Activated CD8-positive, alpha-beta memory T cell treated with anti-CD3 and anti-CD28 coated beads for 48 hours (primary cell): ENCODE measurements around the gene DNER.

Source experiments
- DNase-seq, 3 experiments: peaks; one replicate each; pipeline ENCODE4 v3.0.0-alpha.2; 2020; ENCODE audit warnings: low read depth in 2 of 3, low spot score in 2 of 3

The DNER gene

GRCh38 chr2:229445019-229445418, 269.3 kb downstream of the DNER start:
- DNase-seq: no peak

GRCh38 chr2:229443546-229444268, 270.6 kb downstream of the DNER start:
- DNase-seq: no peak

- no peak for DNase-seq
Measured at GRCh38 chr2:229443141-229443540, 271.2 kb downstream of the DNER start.

- DNase-seq: no peak
Measured at GRCh38 chr2:229438430-229439159, 275.8 kb downstream of the DNER start.

- no peak for DNase-seq
Measured at GRCh38 chr2:229437467-229437866, 276.9 kb downstream of the DNER start.

- DNase-seq: no peak
Measured at GRCh38 chr2:229434187-229434586, 280.2 kb downstream of the DNER start.

GRCh38 chr2:229433351-229433750, 281.0 kb downstream of the DNER start:
- DNase-seq: no peak

GRCh38 chr2:229431327-229431954, 282.9 kb downstream of the DNER start:
- no peak for DNase-seq

GRCh38 chr2:229429589-229429988, 284.8 kb downstream of the DNER start:
- no peak for DNase-seq

- no peak for DNase-seq
Measured at GRCh38 chr2:229426464-229426863, 287.9 kb downstream of the DNER start.

GRCh38 chr2:229425598-229425997, 288.8 kb downstream of the DNER start:
- no peak for DNase-seq

GRCh38 chr2:229422063-229422462, 292.3 kb downstream of the DNER start:
- no peak for DNase-seq

- DNase-seq: no peak
Measured at GRCh38 chr2:229419158-229419557, 295.2 kb downstream of the DNER start.

- no peak for DNase-seq
Measured at GRCh38 chr2:229417916-229418315, 296.4 kb downstream of the DNER start.

GRCh38 chr2:229417176-229417575, 297.2 kb downstream of the DNER start:
- no peak for DNase-seq

- DNase-seq: no peak
Measured at GRCh38 chr2:229416116-229416694, 298.1 kb downstream of the DNER start.

- no peak for DNase-seq
Measured at GRCh38 chr2:229414631-229415030, 299.7 kb downstream of the DNER start.

- no peak for DNase-seq
Measured at GRCh38 chr2:229412686-229413085, 301.7 kb downstream of the DNER start.

GRCh38 chr2:229410946-229411345, 303.4 kb downstream of the DNER start:
- DNase-seq: no peak

GRCh38 chr2:229410264-229410663, 304.1 kb downstream of the DNER start:
- no peak for DNase-seq

GRCh38 chr2:229409751-229410181, 304.6 kb downstream of the DNER start:
- no peak for DNase-seq

- no peak for DNase-seq
Measured at GRCh38 chr2:229408962-229409361, 305.4 kb downstream of the DNER start.
